Activated CD8-positive, alpha-beta memory T cell treated with anti-CD3 and anti-CD28 coated beads for 1 hour (primary cell): ENCODE data around the gene OTOGL.
"Not testable (repeated sequence)": the region's sequence is repeated elsewhere in the genome, so short reads cannot be mapped to it uniquely, and the experiment has no call there.

Experiments used
- DNase-seq, 2 donors: peaks; one replicate each; pipeline ENCODE4 v3.0.0-alpha.2; 2020; ENCODE audit warnings: low read depth in 1 of 2; ENCODE audit errors: extremely low read depth in 1 of 2

OTOGL gene

DNA sequence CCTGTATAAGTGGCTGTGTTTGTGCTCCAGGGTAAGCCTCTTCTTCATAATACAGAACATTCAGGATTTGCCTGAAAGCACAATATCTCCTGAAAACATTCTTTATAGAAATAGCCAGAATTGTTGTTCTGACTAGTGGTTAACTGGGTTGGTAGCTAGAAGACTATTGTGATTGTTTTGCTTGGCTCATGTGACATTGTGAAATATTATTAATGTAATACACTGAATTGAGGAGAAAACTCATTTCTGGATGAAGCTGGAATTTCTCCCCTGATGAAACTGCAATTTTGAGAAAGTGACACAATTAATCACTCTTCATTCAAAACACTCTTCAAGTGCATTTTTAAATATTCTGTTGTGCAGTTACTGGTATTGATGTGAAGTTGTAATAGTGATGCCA lies 172.4 kb downstream of the OTOGL start:
- DNase-seq = no peak

GRCh38 chr12:80272387-80272915 lies 173.1 kb downstream of the OTOGL start:
- DNase-seq = no peak

DNA sequence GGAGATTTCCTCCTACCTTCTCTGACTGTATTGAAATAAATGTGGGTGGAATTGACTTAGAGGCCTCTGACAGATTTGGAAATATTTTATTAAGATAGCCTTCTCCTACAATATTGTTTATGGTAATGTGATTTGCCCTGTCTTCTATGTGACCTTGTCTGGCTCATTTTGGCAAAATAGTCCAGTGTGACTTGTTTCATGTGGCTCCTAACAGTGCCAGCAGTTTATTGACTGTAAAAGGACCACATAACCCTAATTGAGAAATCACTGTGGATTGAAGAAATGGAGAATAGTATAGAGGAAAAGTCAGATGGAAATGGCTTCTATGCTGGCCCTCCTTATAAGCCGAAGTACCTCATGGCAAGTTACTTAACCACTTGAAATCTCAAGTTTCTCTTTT lies 173.8 kb downstream of the OTOGL start:
- DNase-seq = no peak

DNA sequence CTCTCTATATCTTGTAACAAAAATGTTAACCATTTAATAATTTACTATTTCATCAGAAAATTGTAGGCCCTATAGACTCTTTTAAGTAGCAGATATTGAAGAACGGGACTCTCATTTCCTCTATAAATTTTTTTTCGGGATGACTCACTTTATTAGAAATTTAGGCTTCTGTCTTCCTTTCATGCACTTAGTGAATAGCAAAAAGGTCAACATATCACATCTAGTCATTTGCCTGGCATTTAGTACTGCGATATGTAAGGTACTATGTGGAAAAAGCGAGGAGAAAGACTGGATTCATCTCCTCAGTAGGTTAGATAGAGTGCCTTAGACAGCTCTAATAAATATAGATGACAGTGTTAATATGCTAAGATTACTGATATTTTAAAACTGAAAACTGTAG lies 178.4 kb downstream of the OTOGL start:
- no peak for DNase-seq

- no peak for DNase-seq
These were observed 182.9 kb downstream of the OTOGL start for GRCh38 chr12:80282226-80282625.

DNA sequence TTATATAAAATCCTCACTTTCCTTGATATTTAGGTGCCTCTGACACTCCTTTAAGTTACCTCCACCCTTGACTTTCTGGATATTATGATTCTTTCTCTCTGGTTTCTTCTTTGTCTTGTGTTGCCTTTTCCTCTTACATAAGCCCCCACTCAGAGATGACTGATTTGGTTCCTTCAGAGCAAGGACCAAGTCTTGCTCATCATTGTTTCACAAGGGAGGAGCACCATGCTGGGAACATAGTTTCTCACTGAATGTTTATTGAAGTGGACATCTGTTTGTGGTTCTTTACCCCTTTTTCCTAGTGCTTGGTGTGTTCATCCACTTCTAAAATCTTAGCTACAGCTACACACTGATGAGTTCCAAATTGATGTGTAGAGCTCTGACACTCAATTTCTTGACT lies 183.4 kb downstream of the OTOGL start:
- no peak for DNase-seq

DNA sequence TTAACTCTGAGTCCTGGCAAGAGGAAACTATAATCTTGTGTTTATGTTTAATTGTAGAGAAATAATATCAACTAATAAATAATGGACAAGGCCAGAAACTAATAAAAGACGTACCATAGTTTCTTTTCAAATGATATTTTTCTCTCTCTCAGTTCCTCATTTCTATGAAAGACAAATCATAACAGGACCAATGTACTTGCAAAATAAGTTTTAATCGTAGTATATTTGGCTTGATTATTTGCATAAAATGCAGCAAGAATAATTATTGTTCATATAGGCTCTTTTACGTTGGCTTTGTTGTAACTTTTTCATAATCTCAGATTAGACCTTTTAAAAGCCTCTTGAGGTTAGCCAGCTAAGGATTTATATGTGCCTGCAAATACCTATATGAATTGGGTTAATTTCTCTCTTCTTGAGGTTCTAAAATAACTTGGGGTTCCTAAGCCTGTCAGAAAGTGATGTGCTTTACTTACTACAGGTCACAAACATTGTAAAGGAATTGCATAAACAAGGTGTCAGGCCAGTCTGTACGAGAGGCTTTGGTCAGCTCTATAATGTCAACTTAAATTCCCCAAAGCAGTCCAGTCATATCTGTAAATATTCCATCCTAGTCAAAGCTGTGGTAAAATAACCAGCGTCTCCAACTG lies 191.9 kb downstream of the OTOGL start:
- no peak for DNase-seq

DNA sequence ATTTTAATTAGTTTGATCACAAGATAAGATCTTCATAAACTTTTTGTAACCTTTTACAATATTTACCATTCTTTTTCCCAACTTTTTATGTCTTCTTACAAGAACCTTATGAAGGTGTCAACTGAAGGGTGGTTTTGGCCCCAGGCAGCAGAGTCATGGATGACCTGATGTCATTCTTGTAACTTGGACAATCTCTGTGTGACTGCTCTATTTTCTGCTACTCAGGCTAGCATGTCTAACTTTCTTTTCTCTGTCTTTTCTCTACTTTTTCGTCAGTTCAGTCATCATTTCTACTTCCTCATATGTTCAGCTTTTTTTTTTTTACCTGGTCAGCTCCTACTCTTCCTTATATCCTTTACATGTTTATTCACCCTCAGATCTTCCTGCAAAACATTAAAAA lies 194.0 kb downstream of the OTOGL start:
- DNase-seq = no peak

GRCh38 chr12:80293759-80294158 lies 194.4 kb downstream of the OTOGL start:
- DNase-seq = no peak

GRCh38 chr12:80299219-80299618 lies 199.9 kb downstream of the OTOGL start:
- no peak for DNase-seq

GRCh38 chr12:80299976-80300375 lies 200.6 kb downstream of the OTOGL start:
- no peak for DNase-seq

- DNase-seq = not testable (repeated sequence)
These were observed 208.1 kb downstream of the OTOGL start for GRCh38 chr12:80307436-80307835.

DNA sequence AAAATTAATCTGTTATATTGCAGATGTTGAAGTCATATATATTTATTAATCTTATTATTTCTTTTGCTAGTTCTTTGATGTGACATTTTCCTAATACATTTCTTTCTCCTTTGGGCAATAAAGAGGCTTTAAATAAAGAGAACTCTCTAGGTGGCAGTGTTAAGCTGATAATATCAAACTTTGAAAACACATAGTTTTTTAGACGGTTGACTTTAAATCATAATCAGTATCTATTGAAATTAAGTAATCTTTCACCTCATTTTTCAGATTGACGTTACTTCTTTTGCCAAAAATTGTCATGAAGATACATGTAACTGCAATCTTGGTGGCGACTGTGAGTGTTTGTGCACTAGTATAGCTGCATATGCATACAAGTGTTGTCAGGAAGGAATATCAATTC lies 213.9 kb downstream of the OTOGL start:
- DNase-seq = no peak

GRCh38 chr12:80314741-80315140 lies 215.4 kb downstream of the OTOGL start:
- DNase-seq = no peak

GRCh38 chr12:80316222-80316621 lies 216.9 kb downstream of the OTOGL start:
- no peak for DNase-seq

DNA sequence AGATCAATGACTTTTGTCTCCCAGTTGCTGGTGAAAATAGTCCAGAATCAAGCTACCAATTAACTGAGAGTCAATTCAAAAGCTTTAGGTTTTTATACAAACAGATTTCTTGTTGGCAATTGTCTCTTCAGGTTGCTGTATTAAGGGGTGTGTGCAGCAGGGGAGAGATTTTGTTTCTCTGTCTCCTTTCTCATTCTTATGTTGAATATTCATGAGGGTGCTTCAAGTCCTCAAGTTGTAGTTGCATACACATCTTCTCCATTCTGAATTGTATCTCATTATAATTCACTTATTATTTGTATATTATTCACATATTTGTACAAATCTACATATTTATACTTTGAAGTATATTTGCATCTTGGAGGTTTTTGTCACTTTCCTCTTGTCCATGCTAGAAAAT lies 218.0 kb downstream of the OTOGL start:
- no peak for DNase-seq

DNA sequence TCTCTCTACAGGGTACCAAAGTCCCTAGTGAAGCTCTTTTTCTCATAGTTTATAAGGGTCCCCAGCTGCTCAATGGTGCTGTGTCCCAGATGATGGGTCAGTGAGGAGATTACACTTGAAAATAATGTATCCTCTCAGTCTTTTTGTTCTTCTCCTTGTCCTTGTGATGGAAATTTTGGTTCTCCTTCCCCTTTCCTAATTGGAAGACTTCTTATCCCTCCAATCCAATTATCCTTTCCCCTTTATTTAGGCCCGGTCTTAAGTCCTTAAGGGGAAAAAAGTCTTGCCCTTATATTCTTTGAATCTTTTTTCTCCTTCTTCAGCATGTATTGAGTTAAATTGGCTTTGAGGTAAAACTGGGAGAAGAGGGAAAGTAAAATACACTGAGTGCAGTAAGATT lies 218.6 kb downstream of the OTOGL start:
- no peak for DNase-seq

DNA sequence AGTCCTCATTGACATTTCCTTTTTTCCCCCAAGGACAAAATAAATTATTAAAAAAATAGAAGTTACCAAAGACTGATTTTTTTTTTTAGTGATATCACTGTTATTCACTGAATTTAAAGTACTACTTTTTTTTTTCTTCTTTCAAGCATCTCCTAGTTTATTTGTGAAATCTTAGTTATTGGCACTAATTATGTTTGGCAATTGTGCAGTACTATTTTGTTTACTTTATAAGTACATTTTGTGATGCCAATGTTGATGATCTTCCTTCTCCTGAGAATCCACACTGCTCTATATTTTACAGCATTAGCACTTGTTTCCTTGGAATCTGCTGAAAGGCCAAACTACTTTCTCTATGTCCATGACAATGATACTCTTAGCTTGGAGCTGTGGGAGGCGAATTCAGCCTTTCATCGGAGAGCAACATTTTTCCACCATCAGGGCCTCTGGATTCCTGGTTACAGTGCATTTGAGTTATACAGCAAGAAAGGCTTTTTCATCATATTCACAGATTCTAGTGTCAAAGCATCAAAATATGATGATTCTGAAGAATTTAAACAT lies 220.9 kb downstream of the OTOGL start:
- no peak for DNase-seq

- DNase-seq = no peak
These were observed 222.3 kb downstream of the OTOGL start for GRCh38 chr12:80321653-80322052.

DNA sequence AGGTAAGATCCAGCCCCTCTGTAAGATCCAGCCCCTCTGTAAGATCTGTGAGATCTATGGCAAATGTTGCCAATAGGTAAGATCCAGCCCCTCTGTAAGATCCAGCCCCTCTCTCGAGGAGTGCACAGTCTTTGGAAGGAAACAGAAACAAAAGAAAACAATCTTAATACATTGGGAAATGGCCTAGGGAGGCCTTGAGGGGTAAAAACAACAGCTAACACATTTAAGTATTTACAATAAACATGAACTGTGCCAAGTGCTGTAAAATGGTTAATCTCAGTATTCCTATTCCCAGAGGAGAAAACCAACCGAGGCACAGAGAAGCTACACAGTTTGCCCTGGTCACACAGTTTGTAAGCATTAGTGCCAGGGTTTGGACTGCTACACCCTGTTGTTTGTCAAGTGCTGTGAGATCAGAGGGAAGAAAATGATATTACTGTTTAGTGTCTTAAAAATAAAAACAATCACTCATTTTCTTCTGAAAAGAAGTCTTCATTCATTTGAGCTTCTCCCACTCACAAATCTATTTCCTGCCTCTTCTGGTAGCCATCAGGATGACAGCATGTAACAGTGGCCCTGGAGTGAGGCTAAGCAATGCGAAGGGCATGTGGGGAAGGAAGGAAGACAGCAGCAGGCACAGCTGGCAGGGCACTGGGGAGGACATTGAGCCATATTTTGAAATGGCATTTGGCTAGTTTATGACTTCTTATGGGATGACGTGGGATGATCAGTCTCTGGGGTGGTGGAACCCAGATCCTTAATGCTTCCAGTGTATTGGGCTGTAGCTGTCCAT lies 226.0 kb downstream of the OTOGL start:
- DNase-seq = no peak

- DNase-seq = no peak
These were observed 233.5 kb downstream of the OTOGL start for GRCh38 chr12:80332827-80333226.

GRCh38 chr12:80352474-80352873 lies 253.1 kb downstream of the OTOGL start:
- DNase-seq = no peak
